ENCODE data around the gene CISTR.

Gene CISTR

GRCh38 chr12:53743266-53744129 is 8.3 kb downstream of the CISTR start:
- Histone ChIP-seq H3K36me3 (ENCODE audit: insufficient read depth, insufficient read length, low read length) (no peaks in the 10 kb centered on the region), H3K9ac (ENCODE audit: insufficient read length, low read depth) (no peak overlapping the region), H3K9me3 (ENCODE audit: insufficient read depth, low read length) (no peaks in the 10 kb centered on the region), H3K4me1 (ENCODE audit: insufficient read depth, insufficient read length) (peaks cover 13% of the 10 kb centered on the region), H3K27me3 (ENCODE audit: insufficient read depth, insufficient read length) (peaks cover 91% of the 10 kb centered on the region), H3K4me3 (ENCODE audit: insufficient read length, low read depth) (no peak overlapping the region)
- DNase-seq (ENCODE audit: low read depth, low spot score) = peak; percentile 52
- no peak for TF ChIP-seq YY1 (IDR thresholded peaks at IDR 0.05; ENCODE audit: insufficient read depth, insufficient read length)
- no peak for TF ChIP-seq ZNF274 (IDR thresholded peaks at IDR 0.05; ENCODE audit: low read depth, low read length)
- TF ChIP-seq SUZ12 (IDR thresholded peaks at IDR 0.05; ENCODE audit: extremely low read depth, insufficient read depth, insufficient read length) = no peak

GRCh38 chr12:53740130-53740491 is 11.7 kb downstream of the CISTR start:
- no peak for DNase-seq (ENCODE audit: low read depth, low spot score)
- no peaks in the 10 kb centered on the region for H3K9me3 ChIP-seq (ENCODE audit: insufficient read depth, low read length)
- H3K27me3 ChIP-seq (ENCODE audit: insufficient read depth, insufficient read length) = peaks cover 92% of the 10 kb centered on the region
- no peaks in the 10 kb centered on the region for H3K36me3 ChIP-seq (ENCODE audit: insufficient read depth, insufficient read length, low read length)
- H3K9ac ChIP-seq (ENCODE audit: insufficient read length, low read depth) = no peak overlapping the region
- peaks cover 16% of the 10 kb centered on the region for H3K4me1 ChIP-seq (ENCODE audit: insufficient read depth, insufficient read length)
- no peak overlapping the region for H3K4me3 ChIP-seq (ENCODE audit: insufficient read length, low read depth)
- TF ChIP-seq SUZ12 (IDR thresholded peaks at IDR 0.05; ENCODE audit: extremely low read depth, insufficient read depth, insufficient read length) (no peak), YY1 (IDR thresholded peaks at IDR 0.05; ENCODE audit: insufficient read depth, insufficient read length) (no peak), ZNF274 (IDR thresholded peaks at IDR 0.05; ENCODE audit: low read depth, low read length) (no peak)

- H3K9ac ChIP-seq (ENCODE audit: insufficient read length, low read depth) = peak overlapping the region; percentile 24
- peaks cover 16% of the 10 kb centered on the region for H3K4me1 ChIP-seq (ENCODE audit: insufficient read depth, insufficient read length)
- H3K9me3 ChIP-seq (ENCODE audit: insufficient read depth, low read length) = no peaks in the 10 kb centered on the region
- TF ChIP-seq SUZ12 (IDR thresholded peaks at IDR 0.05; ENCODE audit: extremely low read depth, insufficient read depth, insufficient read length) (no peak), ZNF274 (IDR thresholded peaks at IDR 0.05; ENCODE audit: low read depth, low read length) (no peak), YY1 (IDR thresholded peaks at IDR 0.05; ENCODE audit: insufficient read depth, insufficient read length) (no peak)
- H3K27me3 ChIP-seq (ENCODE audit: insufficient read depth, insufficient read length) = peaks cover 90% of the 10 kb centered on the region
- no peaks in the 10 kb centered on the region for H3K36me3 ChIP-seq (ENCODE audit: insufficient read depth, insufficient read length, low read length)
- DNase-seq (ENCODE audit: low read depth, low spot score) = no peak
- H3K4me3 ChIP-seq (ENCODE audit: insufficient read length, low read depth) = peak overlapping the region; percentile 18
These were observed 12.3 kb downstream of the CISTR start for GRCh38 chr12:53739214-53740129.

- Histone ChIP-seq H3K36me3 (ENCODE audit: insufficient read depth, insufficient read length, low read length) (no peaks in the 10 kb centered on the region), H3K9me3 (ENCODE audit: insufficient read depth, low read length) (no peaks in the 10 kb centered on the region), H3K4me3 (ENCODE audit: insufficient read length, low read depth) (peak overlapping the region; percentile 56), H3K4me1 (ENCODE audit: insufficient read depth, insufficient read length) (peaks cover 16% of the 10 kb centered on the region), H3K27me3 (ENCODE audit: insufficient read depth, insufficient read length) (peaks cover 81% of the 10 kb centered on the region), H3K9ac (ENCODE audit: insufficient read length, low read depth) (peak overlapping the region; percentile 72)
- TF ChIP-seq SUZ12 (IDR thresholded peaks at IDR 0.05; ENCODE audit: extremely low read depth, insufficient read depth, insufficient read length) = no peak
- TF ChIP-seq YY1 (IDR thresholded peaks at IDR 0.05; ENCODE audit: insufficient read depth, insufficient read length) = no peak
- no peak for TF ChIP-seq ZNF274 (IDR thresholded peaks at IDR 0.05; ENCODE audit: low read depth, low read length)
- DNase-seq (ENCODE audit: low read depth, low spot score) = no peak
These were observed 13.2 kb downstream of the CISTR start for GRCh38 chr12:53738406-53739213.

GRCh38 chr12:53737951-53738405 is 13.8 kb downstream of the CISTR start:
- TF ChIP-seq ZNF274 (IDR thresholded peaks at IDR 0.05; ENCODE audit: low read depth, low read length) (no peak), SUZ12 (IDR thresholded peaks at IDR 0.05; ENCODE audit: extremely low read depth, insufficient read depth, insufficient read length) (no peak), YY1 (IDR thresholded peaks at IDR 0.05; ENCODE audit: insufficient read depth, insufficient read length) (no peak)
- Histone ChIP-seq H3K36me3 (ENCODE audit: insufficient read depth, insufficient read length, low read length) (no peaks in the 10 kb centered on the region), H3K9me3 (ENCODE audit: insufficient read depth, low read length) (no peaks in the 10 kb centered on the region), H3K9ac (ENCODE audit: insufficient read length, low read depth) (peak overlapping the region; percentile 72), H3K27me3 (ENCODE audit: insufficient read depth, insufficient read length) (peaks cover 79% of the 10 kb centered on the region), H3K4me3 (ENCODE audit: insufficient read length, low read depth) (peak overlapping the region; percentile 56), H3K4me1 (ENCODE audit: insufficient read depth, insufficient read length) (peaks cover 13% of the 10 kb centered on the region)
- DNase-seq (ENCODE audit: low read depth, low spot score) = no peak

- H3K4me3 ChIP-seq (ENCODE audit: insufficient read length, low read depth) = no peak overlapping the region
- peaks cover 75% of the 10 kb centered on the region for H3K27me3 ChIP-seq (ENCODE audit: insufficient read depth, insufficient read length)
- no peak for DNase-seq (ENCODE audit: low read depth, low spot score)
These were observed 14.5 kb downstream of the CISTR start for GRCh38 chr12:53737093-53737808.

More at GRCh38 chr12:53737093-53737808, 14.5 kb downstream of the CISTR start:
- Histone ChIP-seq H3K4me1 (ENCODE audit: insufficient read depth, insufficient read length) (peaks cover 13% of the 10 kb centered on the region), H3K36me3 (ENCODE audit: insufficient read depth, insufficient read length, low read length) (no peaks in the 10 kb centered on the region), H3K9ac (ENCODE audit: insufficient read length, low read depth) (no peak overlapping the region), H3K9me3 (ENCODE audit: insufficient read depth, low read length) (no peaks in the 10 kb centered on the region)
- no peak for TF ChIP-seq YY1 (IDR thresholded peaks at IDR 0.05; ENCODE audit: insufficient read depth, insufficient read length)
- no peak for TF ChIP-seq ZNF274 (IDR thresholded peaks at IDR 0.05; ENCODE audit: low read depth, low read length)
- no peak for TF ChIP-seq SUZ12 (IDR thresholded peaks at IDR 0.05; ENCODE audit: extremely low read depth, insufficient read depth, insufficient read length)

Data from NT2/D1 (cell line).